ENCODE results near the gene PIP4K2A.

Gene PIP4K2A

DNA sequence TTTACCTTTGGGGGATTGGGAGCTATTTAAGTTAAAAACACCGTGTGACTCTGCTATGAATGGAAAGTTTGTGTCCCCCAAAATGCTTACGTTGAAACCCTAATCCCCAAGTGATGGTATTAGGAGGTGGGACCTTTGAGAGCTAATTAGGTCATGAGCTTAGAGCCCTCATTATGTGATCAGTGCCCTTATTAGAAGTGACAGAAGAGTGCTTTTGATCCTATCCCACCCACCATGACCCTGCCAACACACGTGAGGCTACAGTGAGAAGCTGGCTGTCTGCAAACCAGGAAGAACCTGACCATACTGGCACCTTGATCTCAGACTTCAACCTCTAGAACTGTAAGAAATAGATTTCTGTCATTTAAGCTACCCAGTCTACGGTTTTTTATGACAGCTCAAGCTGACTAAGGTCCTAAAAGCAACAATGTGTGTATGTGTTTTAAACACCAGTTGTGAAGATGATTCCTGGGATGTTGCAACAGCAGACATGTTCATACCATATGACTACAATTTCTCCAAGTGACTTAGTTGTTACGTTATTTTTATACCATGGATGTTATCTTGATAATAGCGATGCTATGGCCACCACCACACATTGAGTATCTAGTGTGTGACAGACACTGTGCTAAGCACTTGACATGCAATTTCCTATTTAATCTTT is 124.4 kb downstream of the PIP4K2A start:
- peak; percentile 8 for DNase-seq

DNA sequence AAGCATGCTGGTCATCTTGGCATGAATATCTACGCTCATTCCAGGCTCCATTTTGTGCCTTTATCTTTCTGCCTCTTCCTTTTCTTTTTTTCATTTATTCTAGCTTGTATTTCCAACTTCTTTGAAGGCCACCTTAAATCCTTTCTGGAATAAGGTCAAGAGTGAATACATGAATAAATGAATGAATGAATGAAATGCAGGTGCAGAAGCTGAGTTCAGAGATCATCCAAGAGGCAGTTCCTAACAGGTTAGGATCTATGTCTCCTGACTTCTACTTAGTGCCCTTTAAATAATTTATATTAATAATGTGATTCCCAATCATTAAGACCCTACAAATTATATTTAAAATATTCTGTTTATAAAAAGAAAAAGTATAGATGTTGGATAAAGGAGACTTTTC is 125.9 kb downstream of the PIP4K2A start:
- DNase-seq: no peak

DNA sequence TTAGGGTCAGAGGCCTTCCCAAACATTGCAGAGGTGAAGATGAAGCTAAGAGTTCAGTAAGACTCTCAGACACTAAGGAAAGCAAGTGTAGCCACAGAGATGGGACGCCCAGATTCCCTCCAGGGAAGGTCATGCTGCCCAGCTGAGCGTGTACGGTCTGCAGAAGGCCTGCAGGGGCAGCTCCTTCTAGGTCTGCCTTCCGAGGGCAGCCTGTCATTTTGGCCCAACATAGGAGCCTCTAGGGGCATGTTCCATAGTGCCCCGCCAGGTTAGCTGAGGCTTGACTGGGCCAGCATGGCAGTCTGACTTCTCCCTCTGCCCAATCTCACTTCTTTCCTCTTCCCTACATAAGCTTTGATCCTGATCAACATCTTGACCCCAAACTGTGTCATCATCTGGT is 130.7 kb downstream of the PIP4K2A start:
- DNase-seq: no peak

DNA sequence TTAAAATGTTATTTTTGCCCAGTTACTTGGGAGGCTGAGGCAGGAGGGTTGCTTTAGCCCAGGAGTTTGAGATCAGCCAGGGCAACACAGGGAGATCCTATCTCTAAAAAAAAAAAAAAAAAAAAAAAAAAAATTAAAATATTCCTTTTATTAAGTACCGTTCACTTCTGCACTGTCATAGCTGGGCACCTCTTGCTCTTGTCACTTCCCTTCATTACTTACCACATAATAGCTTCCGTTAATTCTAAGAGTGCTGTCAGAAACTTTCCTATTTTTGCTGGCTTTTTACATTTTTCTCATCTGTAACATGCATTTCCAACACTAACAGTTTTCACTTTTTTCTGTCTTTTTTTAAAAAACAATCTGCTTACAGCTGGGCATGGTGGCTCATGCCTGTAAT is 132.9 kb downstream of the PIP4K2A start:
- no peak for DNase-seq

DNA sequence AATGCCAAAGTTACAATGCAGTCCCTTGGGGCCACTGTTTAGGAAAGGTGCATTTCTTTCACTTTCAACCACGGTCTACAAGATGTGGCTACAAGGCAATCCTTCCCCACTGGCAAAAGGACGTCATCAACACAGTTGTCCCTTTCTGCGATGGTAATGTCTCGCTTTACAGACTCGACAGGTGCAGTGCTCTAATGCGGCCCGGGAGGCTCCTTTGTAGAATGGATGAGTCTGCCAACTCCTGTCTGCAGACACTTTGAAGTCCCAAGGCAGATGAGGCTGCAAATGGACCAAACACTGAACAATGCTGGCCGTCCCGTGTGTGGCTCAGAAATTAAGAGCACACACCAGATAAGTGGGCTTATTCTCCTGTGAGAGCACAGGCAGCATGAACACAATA is 133.7 kb downstream of the PIP4K2A start:
- DNase-seq: no peak

DNA sequence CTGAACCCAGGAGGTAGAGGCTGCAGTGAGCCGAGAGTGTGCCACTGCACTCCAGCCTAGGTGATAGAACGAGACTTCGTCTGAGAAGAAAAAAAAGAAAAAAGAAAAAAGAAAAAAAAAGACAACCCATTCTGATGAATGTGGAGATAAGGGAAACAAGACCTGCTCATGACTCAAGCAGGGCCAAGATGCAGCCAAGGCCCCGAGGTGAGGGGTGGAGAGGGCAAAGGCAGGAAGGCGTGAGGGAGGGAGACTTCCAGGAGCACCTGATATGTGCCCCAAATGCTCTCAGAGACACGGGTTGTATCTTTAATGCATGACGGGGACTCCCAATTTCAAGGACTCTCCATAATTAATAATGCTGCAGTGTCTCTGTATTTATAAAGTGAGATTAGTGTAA is 134.6 kb downstream of the PIP4K2A start:
- DNase-seq: no peak

DNA sequence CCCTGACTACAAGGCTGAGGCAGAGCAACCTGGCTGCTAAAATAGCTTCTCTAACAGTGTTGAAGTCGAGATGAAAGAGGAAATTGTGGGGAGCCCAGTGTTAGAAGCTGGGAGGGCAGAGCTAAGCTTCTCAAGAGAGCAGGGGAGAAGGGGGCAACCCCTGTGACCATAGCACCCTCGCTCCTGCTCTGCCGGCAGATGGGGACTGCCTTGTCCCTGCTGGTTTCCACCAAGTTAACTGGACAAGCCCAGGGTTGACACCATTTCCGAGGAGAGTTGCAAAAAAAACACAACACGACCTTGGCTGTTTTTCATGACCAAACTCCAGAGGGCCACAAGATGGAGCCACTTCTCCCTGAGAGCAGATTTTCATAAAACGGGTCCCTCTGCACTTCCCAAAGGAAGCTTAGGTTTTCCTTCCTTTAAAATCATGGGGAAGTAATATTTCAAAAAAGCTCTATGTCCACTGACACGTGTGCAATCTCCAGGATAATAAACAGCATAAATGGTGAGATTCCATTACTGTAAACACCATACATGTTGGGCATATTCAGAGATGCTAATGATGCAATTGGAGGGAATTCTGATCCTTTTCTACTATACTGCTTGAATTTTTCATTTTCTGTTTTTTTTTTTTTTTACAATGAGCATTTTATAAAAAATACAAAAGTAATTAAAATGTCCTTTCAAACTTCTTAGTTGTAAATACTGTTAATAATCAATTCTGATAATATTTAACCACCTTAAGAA is 140.4 kb downstream of the PIP4K2A start:
- DNase-seq: peak; percentile 27

DNA sequence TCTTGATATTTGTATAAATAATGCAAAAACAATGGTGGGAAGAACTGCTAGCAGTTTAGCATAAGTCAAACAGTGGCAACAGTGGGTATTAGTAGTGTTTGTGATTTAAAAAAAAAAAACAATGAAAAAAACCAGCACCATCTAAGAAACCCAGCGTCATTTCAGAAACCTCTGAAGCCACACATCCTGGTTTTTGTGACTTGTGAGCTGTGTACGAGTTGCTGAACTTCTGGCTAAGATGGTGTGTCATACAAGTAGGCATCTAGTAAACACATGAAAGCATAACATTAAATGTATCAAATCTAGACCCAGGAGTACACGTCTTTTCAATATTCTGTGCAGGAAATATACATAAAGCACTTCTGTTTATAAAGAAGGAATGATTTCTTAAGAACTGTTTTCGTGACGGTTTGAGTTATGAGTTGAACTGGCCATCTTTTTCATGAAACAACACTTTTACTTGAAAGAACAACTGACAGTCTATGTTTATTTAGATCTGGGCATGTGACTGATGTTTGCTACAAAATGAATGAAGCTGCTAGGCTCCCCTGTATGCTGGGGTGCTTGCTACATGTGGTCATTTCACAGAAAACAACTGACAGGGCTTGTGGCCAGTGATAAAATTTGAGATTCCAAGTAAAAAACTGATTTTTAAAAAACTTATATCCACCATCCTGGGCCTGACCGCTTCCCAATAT is 143.5 kb downstream of the PIP4K2A start:
- DNase-seq: no peak

DNA sequence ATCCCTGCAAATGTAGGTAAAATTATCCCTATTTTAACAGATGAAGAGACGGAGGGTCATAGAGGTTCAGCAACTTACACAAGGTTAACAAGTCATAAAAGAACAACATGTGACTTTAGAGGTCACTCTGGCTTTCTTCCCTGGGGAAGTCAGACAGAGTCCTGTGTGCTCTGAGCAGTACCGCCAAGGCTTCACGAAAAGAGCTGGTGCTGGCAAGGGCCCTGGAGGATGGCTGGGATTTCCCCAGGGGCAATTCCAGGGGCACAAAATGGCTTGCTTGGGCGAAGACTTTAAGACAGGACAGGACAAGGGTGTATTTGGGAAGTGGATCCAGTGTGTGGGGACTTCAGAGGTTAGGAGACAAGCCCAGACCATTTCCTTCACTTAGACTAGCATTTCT is 144.1 kb downstream of the PIP4K2A start:
- DNase-seq: no peak

DNA sequence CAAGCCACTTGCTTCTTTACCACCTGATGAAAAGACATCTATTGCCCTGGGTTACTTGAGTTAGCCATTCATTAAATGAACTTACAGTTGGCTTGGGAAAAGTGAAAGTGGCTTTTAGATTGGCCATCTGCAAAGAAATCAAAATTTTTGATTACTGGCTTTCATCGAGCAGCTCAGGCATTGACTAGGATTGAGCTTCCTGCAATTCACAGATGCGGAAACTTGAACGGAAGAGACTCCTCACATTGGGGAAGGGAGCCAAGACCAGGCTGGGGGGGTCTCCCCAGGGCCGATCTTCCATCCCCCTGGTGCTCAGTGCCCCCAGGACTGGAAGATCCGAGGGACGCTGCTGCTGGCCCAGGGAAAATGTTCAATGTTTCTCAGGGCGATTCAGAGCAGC is 145.4 kb downstream of the PIP4K2A start:
- no peak for DNase-seq

DNA sequence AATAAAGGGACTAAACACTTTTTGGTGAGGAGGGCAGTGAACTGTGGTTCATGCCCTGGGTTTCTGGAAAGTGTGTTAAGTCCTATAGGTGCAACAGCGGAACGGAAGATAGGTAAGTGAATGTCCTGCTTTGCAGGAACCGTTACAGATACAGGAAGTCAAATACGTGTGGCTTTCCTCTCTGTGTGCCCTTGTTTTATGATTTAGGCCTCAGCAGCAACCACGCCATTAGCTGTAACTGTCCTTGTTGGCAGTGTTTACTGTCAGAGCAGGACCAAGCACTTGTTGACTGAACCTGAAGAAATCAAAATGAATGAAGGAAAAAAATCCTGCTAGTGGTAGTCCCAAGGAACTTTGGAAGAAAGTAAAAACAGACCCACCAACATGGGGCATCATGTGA is 150.3 kb downstream of the PIP4K2A start:
- DNase-seq: no peak

DNA sequence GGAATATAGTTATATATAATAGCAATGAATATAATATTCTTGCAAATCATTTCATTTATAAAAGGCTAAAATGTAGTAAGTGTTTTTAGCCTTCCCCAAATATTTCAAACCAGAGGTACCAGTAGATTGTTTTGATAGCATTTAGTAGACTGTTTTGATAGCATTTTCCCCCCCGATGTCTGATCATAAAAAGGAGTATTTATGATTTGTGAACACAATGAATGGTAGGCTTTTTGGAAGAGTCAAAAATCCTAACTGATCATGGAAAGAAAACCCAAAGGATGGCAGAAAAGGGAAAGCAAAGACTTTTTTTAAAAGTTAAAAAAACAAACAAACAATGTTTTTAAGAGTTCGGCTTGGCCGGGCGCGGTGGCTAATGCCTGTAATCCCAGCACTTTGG is 152.5 kb downstream of the PIP4K2A start:
- DNase-seq: no peak

DNA sequence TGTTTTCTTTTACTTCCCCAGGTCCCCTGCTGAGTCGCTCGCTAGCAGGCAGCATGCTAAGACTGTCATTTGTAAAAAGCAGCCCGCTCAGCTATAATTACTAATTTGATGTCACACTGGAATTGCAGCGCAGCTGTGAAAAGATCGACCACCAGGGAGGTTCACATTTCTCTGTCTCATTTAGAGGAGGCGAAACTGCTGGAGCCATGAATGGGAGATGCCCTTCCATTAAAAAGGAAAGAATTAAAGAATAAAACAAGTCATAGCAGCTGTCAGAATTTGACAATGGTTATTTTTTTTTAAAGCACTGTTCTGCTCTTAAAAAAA is 153.5 kb downstream of the PIP4K2A start:
- no peak for DNase-seq

DNA sequence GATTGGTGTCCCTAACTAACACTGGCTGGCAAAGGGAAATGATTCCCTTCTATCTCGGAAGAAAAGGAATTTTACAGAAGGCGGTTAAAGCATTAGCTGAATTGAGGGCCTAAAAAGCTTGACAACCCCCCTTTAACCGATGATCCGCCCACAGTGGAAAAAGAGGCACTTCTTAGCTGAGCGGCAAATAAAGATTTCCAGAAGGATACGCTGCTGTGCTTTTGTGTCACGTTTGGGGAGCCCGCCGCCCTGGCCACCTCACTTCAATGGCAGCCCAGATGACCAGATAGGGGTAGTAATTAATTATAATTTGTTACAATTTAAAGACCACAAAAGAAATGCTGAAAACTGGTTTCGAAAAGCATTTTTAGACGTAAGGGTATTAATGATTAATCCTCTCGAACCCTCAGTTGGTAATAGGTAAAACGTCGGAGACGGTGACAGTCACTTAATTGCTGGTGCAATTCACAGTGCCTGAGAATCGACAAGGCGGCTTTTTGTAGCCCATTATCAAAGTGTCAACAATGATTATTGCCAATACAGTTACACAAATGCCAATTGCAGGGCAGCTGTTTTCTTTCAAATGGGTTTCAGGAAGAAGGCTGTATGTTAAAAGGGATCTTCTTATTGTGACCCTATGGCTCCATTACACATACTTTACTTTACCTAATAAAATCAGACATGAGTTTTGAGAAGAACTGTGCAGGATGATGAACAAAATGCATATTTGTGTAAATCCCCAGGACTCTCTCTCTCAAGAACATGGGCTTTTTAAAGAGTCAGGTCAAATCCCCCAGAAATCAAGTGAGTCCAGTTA is 154.1 kb downstream of the PIP4K2A start:
- no peak for DNase-seq

DNA sequence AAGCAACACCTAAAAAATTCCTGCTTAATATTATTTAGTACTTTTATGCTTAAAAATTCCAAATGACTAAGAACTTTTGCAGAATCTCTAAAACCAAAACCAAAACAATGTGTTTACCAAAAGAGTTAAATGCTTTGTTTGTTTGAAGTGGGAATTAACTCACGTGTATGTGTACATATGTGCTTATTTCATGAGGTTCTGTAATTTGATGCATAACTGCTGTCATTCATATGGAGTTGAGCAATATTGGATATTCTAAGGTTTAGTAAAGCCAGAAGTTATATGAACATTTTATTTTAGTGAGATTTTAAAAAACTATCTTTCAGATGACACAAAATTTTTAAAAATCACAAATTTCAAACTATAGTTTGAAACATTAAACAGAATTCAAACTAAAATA is 157.1 kb downstream of the PIP4K2A start:
- DNase-seq: no peak

DNA sequence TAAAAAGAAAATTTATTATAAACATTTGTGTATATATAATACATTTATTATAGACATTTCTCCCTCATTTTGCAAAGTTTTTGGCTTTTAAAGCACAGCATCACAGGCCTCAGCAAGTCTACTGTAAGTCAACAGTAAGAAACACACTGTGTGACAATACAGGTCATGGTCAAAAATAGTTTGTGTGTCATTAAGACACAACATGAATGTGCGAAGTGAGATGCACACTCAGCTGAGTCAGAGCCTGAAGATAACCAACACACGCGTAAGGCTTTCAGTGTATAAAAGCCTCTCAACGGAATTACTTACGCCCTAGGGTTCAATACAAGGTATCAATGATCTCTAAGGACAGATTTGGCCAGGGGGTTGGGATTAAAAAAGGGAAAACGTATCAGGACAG is 157.6 kb downstream of the PIP4K2A start:
- no peak for DNase-seq

DNA sequence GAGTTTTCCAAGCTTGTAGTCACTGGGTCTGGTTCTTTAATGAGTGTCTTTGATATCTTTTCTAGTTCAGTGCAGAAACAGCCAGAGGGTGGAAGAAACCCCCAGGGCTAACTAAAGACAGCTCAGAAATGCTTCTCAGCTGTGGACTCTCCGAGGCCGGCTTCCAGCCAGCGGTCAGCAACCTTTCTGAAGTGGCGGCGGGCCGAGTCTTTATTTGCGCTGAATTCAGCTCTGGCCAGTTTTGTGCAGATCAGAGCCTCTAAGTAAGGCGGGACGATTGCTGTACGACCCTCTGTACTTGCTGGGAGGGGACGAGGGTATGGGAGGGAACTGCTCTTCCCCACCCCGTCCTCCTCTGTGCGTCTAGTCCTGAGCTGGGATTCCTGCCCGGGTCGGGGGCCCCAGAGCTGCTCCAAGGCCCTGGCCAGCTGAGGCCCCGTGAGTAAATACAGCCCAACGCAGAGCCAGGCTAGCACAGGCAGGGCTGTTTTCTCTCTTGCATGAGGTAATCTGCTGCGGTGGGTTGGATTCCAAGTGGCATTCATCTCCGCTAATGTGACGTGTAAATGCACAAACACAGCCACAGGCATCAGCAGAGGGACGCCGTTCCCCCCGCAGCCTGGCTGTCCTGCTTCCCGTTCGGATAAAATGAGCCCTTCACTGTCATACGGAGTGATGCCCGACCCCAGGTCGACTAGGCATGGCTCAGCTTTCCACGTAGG is 159.8 kb downstream of the PIP4K2A start:
- peak; percentile 84 for DNase-seq

DNA sequence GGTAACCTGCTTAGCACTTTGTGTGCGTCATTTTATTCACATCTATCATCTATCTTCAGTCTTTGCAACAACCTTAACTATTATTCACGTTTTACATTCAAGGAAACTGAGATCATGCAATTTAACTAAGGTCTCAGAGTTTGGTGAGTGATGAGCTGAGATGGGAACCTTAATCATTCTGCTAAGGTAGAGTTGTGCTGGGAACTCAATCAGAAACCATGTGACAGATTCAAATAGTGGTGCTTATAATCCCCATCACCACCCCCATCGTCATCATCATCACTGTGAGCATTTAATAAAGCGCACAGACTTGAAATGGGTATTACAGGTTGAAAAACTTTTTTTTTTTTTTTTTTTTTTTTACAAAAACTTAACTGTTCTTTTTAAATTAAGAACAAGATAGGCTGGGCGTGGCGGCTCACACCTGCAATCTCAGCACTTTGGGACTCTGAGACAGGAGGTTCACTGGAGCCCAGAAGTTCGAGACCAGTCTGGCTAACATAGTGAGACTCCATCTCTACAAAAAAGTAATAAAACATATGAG is 160.9 kb downstream of the PIP4K2A start:
- DNase-seq: no peak

DNA sequence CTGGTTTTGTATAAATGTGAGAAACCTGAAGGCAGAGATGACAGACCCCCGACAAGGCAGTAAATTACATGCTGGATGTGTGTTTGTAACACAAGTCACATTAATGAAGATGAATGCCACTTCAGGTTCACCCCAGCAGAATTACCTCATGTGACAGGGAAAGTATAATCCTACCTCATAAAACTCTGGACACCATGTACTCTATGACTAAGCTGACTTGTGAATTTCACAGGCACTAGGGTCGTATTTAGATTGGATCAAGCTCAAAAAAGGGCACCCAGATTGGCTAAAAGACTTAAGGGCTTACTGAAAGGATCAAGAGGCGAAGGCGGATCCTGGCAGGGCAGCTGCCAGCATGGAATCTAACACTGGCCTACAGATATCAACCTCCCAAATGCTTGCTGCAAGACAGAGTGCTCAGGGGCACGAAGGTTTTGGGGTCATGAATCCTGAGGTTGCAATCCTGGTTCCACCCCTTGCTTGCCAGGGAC is 161.4 kb downstream of the PIP4K2A start:
- no peak for DNase-seq

DNA sequence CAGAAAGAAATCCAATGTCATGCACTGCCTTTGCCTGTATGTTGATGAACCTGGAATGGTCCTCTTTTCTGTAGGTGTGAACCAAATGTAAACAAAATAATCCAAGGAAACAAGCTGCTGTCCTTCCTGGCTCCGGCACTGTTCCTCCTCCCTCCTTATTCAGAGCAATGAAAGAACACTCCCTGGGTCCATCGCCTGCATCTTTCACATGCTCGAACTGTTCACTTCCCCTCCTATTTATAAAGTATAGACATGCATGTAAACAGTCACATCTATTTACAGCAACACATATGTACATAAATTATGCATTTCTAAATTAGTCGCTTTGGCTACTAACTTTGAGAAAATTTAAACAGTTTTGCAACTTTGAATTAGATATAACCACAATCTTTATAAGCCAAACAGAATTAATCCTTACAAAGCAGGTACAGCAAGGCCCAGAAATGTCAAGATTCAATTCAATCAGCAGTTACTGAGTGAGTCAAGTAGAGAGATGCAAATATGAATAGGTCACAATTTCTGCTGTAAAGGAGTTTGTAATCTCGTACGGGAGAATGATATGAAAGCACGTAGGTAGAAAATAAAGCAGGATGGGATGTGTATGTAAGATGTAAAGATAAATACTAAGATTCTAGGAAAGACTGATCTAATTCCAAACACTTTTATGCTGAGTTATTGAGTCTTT is 162.6 kb downstream of the PIP4K2A start:
- no peak for DNase-seq

DNA sequence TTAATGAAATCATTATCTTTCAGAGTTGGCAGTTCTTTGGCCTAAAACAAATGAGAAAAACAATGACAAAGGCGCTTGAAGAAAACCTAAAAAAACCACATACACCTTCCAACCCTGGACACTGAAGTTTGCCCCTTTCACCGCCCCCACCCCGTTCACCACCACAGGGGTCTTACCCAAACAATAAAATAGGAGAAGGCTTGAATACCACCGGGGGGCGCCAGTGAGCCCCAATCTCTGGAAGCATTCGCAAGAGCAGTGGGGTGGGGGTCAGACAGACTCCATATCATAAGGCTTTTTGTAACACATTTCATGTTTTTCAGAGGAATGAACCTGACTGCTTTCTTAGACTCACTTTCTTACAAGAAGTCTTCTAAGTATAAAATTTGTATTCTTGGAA is 163.6 kb downstream of the PIP4K2A start:
- peak; percentile 33 for DNase-seq

DNA sequence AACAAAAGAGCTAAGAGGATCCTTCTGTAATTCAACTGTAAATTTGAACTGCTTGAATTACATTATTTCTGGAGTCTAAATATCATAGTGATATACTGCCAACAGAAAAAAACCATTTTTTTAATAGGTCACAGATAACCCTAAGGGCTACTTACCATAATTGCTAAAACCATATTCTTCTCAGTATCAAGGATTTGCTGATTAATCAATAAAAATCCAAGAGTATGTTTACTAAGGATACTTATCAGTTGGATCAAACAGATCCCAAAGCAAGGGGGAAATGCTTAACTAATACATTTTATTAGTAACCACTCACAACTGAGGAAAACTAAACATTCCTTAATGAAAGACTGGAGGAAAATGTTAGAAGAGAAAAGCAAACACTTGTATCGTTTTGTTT is 166.0 kb downstream of the PIP4K2A start:
- DNase-seq: no peak

Data from fibroblast of skin of right biceps (primary cell).